Stimulated activated CD8-positive, alpha-beta memory T cell treated with anti-CD3 and anti-CD28 coated beads, Interleukin-4, amount 100 ng/mL, for 1 hour (primary cell): ENCODE results near the gene ZNF727.
"Not testable (repeated sequence)": the region's sequence is repeated elsewhere in the genome, so short reads cannot be mapped to it uniquely, and the experiment has no call there.

Experiments
- DNase-seq, 2 donors: peaks; one replicate each; pipeline ENCODE4 v3.0.0-alpha.2; 2020; ENCODE audit warnings: low read depth in 2 of 2, low spot score in 1 of 2

ZNF727 gene

DNA sequence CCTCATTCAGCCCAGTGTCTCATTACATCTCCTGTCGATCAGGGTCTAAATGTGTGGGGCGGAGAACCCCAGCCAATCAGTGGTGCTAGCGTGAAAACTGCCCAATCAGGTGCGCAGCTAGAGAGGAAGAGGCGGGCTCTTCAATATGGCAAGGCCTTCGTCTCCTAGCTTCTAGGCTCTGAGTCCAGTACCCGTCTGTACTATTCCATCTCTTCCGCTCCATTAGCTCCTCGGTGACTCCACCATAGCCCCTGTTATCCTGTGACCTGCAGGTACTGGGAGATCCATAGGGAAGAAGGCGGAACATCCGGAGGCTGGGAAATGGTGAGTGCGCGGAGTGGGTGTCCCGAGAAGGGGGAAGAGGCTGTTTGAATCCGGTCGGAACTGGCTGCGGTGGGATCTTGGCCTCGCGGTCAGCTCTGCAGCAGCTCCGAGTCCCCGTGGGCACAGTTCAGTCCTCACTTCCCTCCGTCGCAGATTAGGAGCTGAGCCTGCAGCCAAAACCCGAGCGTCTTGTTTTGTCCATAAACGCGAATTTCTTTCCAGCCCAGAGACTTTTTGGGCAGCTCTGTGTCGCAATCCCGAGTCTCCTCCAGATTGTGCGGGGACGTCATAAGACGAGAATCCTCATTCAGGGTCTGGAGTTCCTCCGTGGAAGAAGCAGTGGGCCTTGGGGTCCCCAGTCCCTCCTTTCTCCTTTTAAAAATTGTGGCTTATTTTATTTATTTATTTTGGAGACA lies at the start of gene ZNF727:
ZNF727 (plus strand) TSS at position 134 of the 740 bp plus-strand sequence; CDS start at position 322, 188 bp downstream.
- DNase-seq, result peak in 1 of 2 donors; percentile 11

DNA sequence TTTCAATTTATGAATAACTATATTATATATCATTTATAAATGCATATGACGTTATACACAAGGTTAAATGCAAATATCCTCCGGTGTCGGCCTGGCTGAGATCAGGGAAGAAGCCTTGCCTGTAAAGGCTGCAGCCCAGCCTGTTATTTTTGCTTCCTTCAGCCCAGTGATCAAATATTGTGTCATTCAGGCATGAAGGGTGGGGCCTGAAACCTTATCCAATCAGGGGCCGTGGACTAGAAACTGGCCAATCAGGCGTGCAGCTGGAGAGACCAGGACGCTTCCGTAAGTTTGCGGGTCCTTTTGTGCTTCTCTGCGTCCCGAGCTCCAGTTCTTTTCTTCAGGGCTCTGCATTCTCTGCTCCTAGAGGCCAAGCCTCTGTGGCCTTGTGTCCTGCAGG lies 46.7 kb upstream of the ZNF727 start, which contains the start of gene ZNF722:
ZNF722 (plus strand) TSS at position 301 of the 400 bp plus-strand sequence. CDS start 113 bp downstream, outside the sequence.
- DNase-seq, result no peak

DNA sequence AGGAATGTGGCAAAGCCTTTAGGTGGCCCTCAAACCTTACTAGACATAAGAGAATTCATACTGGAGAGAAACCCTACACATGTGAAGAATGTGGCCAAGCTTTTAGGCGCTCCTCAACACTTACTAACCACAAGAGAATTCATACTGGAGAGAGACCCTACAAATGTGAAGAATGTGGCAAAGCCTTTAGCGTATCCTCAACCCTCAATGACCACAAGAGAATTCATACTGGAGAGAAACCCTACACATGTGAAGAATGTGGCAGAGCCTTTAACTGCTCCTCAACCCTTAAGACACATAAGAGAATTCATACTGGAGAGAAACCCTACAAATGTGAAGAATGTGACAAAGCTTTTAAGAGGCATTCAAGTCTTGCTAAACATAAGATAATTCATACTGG lies 29.7 kb upstream of the ZNF727 start:
- DNase-seq, result not testable (repeated sequence)

DNA sequence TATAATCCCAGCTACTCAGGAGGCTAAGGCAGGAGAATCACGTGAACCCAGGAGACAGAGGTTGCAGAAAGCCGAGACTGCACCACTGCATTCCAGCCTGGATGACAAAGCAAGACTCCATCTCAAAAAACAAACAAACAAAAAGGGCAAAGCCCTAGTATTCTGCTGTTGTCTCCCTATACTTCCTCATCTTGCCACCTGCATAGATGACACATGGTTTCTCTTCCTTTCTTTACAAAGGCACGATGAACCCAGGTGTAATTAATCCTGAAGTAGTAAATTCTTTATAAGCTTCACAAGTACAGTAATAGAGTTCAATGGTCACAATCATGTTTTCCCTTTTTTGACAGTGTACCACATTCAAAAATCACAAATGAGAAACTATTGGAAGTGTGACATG lies 9.8 kb upstream of the ZNF727 start:
- DNase-seq, result no peak

DNA sequence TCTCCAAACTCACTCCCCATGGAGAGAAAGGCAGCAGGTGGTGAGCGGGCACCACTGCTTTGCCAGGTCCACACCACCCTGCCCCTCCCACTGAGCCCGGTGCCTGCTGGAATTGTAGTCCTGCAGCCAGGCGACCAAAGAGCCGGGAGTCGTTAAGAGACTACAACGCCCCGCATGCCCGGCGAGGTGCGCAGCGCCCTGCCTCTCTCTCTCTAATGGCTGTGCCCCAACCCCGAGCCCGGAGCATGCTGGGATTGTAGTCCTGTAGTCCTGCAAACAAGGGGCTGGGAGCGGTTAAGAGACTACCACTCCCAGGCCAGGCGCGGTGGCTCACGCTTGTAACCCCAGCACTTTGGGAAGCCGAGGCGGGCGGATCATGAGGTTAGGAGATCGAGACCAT lies 8.1 kb upstream of the ZNF727 start:
- no peak for DNase-seq

DNA sequence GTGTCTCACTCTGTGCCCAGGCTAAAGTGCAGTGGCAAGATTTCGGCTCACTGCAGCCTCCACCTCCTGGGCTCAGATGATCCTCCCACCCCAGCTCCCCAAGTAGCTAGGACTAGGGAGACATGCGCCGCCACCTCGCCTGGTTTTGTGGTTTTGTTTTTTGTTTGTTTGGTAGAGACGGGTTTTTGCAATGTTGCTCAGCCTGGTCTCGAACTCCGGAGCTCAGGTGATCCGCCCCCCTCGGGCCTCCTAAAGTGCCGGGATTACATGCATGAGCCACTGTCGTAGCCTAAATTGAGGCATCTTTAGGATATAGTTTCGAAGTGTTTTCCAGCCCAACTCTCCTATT lies 781 bp downstream of the ZNF727 start:
- no peak for DNase-seq

DNA sequence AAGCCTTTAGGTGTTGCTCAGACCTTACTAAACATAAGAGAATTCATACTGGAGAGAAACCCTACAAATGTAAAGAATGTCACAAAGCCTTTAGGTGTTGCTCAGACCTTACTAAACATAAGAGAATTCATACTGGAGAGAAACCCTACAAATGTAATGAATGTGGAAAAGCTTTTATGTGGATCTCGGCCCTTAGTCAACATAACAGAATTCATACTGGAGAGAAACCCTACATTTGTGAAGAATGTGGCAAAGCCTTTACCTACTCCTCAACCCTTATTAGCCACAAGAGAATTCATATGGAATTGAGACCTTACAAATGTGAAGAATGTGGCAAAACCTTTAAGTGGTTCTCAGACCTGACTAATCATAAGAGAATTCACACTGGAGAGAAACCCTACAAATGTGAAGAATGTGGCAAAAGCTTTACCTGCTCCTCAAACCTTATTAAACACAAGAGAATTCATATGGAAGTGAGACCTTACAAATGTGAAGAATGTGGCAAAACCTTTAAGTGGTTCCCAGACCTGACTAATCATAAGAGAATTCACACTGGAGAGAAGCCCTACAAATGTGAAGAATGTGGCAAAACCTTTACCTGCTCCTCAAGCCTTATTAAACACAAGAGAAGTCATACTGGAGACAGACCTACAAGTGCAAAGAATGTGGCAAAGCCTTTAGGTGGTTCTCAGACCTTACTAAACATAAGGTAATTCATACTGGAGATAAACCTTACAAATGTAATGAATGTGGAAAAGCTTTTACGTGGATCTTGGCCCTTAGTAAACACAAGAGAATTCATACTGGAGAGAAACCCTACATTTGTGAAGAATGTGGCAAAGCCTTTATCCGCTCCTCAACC lies 32.8 kb downstream of the ZNF727 start:
- not testable (repeated sequence) for DNase-seq

DNA sequence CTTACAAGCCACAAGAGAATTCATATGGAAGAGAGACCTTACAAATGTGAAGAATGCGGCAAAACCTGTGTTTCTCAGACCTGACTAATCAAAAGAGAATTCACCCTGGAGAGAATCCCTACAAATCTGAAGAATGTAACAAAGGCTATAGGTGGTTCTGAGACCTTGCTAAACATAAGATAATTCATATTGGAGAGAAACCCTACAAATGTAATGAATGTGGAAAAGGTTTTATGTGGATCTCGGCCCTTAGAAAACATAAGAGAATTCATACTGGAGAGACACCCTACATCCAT lies 33.4 kb downstream of the ZNF727 start:
- DNase-seq, result no peak

DNA sequence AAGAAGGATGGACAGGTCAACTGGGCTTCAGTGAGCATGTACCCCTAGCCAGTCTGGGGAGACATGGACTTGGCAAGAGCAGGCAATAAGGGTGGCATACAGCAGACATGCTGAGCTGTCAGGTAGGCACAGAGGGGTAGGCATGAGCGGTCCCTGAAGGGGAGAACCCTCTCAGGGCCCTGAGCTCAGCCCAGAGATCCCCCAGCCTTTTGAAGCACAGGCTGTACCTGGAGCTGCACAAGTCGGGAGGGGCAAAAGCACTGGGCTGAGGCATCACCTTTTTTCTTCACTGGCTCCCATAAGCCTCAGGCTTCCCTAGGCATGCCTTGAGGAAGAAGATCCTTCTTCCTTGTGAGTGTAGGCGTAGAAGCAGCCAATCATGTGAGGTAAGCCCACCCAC lies 42.3 kb downstream of the ZNF727 start:
- DNase-seq, result no peak

DNA sequence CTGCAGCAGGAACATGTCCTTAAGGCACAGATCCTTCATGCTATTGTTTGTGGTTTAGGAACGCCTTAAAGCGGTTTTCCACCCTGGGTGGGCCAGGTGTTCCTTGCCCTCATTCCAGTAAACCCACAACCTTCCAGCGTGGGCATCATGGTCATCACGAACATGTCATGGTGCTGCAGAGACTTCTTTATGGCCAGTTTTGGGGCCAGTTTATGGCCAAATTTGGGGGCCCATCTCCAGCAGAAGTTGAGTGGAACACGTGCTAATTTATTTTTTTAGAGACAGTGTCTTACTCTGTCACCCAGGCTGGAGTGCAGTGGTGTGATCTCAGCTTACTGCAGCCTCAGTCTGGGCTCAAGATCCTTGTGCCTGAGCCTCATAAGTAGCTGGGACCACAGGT lies 43.6 kb downstream of the ZNF727 start:
- not testable (repeated sequence) for DNase-seq
